ENCODE measurements around the gene ZNF573.
"Not testable (repeated sequence)": the region's sequence is repeated elsewhere in the genome, so short reads cannot be mapped to it uniquely, and the experiment has no call there.

The ZNF573 gene

GRCh38 chr19:37779127-37780005 lies at the start of gene ZNF573:
TSS of gene ZNF573 (minus strand) at chr19:37779586. CDS start at chr19:37773729, 5,857 bp downstream.
- DNase-seq, result peak; percentile 73

- peak; percentile 26 for DNase-seq
These were observed 38.0 kb upstream of the ZNF573 start for GRCh38 chr19:37817180-37817981.

GRCh38 chr19:37815611-37816010 lies 36.2 kb upstream of the ZNF573 start:
- not testable (repeated sequence) for DNase-seq

- no peak for DNase-seq
These were observed 34.0 kb upstream of the ZNF573 start for GRCh38 chr19:37813340-37813739.

- no peak for DNase-seq
These were observed 30.0 kb upstream of the ZNF573 start for GRCh38 chr19:37809366-37809765.

GRCh38 chr19:37803249-37803840 lies 24.0 kb upstream of the ZNF573 start:
- DNase-seq, result no peak

GRCh38 chr19:37790244-37790925 lies 11.0 kb upstream of the ZNF573 start:
- no peak for DNase-seq

- no peak for DNase-seq
These were observed 716 bp downstream of the ZNF573 start for GRCh38 chr19:37778613-37779126.

GRCh38 chr19:37770985-37771384 lies 8.4 kb downstream of the ZNF573 start:
- DNase-seq, result no peak

GRCh38 chr19:37763488-37763887 lies 15.9 kb downstream of the ZNF573 start:
- DNase-seq, result no peak

GRCh38 chr19:37757683-37758082 lies 21.7 kb downstream of the ZNF573 start:
- not testable (repeated sequence) for DNase-seq

GRCh38 chr19:37738371-37738770 lies 41.0 kb downstream of the ZNF573 start:
- no peak for DNase-seq

GRCh38 chr19:37725181-37725580 lies 54.2 kb downstream of the ZNF573 start:
- DNase-seq, result no peak

GRCh38 chr19:37719927-37720265 lies 59.5 kb downstream of the ZNF573 start:
- no peak for DNase-seq

- peak; percentile 95 for DNase-seq
These were observed 60.1 kb downstream of the ZNF573 start, which contains the start of gene ZNF607 for GRCh38 chr19:37719111-37719926. TSS of gene ZNF607 (minus strand) at chr19:37719761. CDS start at chr19:37711618, 8,143 bp downstream.

GRCh38 chr19:37718304-37718703 lies 61.1 kb downstream of the ZNF573 start:
- no peak for DNase-seq

GRCh38 chr19:37716140-37716539 lies 63.2 kb downstream of the ZNF573 start:
- no peak for DNase-seq

- DNase-seq, result no peak
These were observed 73.3 kb downstream of the ZNF573 start for GRCh38 chr19:37706052-37706605.

- DNase-seq, result no peak
These were observed 80.3 kb downstream of the ZNF573 start for GRCh38 chr19:37699057-37699456.

- DNase-seq, result no peak
These were observed 81.2 kb downstream of the ZNF573 start for GRCh38 chr19:37698216-37698615.

GRCh38 chr19:37695144-37695899 lies 84.1 kb downstream of the ZNF573 start:
- no peak for DNase-seq

All from NCI-H1105 treated with DMSO at 0.1 percent for 48 hours (cell line).